DOHH2 (cell line): ENCODE data around the gene NEURL1B.

Source experiments
- H3F3A ChIP-seq: fragments of 200-600 bp; sonication (generic), shearing (Covaris generic); 2 replicates; pipeline ENCODE4 v1.6.0; 2016; ENCODE audit warnings: antibody characterized with exemption, mild to moderate bottlenecking; ENCODE audit not compliant: control insufficient read depth, insufficient read depth
- H3K27ac ChIP-seq: fragments of 200-600 bp; sonication (generic); 2 replicates; pipeline ENCODE4 v1.5.1; 2014; ENCODE audit warnings: low read depth, mild to moderate bottlenecking, low read length, moderate library complexity
- H3K27me3 ChIP-seq: fragments of 200-600 bp; sonication (generic); 2 replicates; pipeline ENCODE4 v1.6.1; 2014; ENCODE audit warnings: mild to moderate bottlenecking, low read length, mixed read lengths; ENCODE audit not compliant: control insufficient read depth
- H3K36me3 ChIP-seq: fragments of 200-600 bp; sonication (generic); 2 replicates; pipeline ENCODE4 v1.6.1; 2014; ENCODE audit warnings: mild to moderate bottlenecking, low read length, moderate library complexity, mixed read lengths; ENCODE audit not compliant: control insufficient read depth
- H3K4me1 ChIP-seq: fragments of 200-600 bp; sonication (generic); 2 replicates; pipeline ENCODE4 v1.6.1; 2014; ENCODE audit warnings: mild to moderate bottlenecking, low read length, mixed read lengths; ENCODE audit not compliant: control insufficient read depth
- H3K4me2 ChIP-seq: fragments of 200-600 bp; sonication (generic); 2 replicates; pipeline ENCODE4 v1.6.0; 2014; ENCODE audit warnings: mild to moderate bottlenecking, low read length, moderate library complexity
- H3K4me3 ChIP-seq: fragments of 200-600 bp; sonication (generic); 2 replicates; pipeline ENCODE4 v1.5.1; 2014; ENCODE audit warnings: mild to moderate bottlenecking, low read length, mixed read lengths
- H3K79me2 ChIP-seq: fragments of 200-600 bp; sonication (generic); 2 replicates; pipeline ENCODE4 v1.6.1; 2014; ENCODE audit warnings: mild to moderate bottlenecking, low read length, mixed read lengths; ENCODE audit not compliant: control insufficient read depth
- H3K9me2 ChIP-seq: fragments of 200-600 bp; sonication (generic); replicated peaks from 2 replicates; pipeline ENCODE4 v1.6.1; 2014; ENCODE audit warnings: mild to moderate bottlenecking, low read length, mixed read lengths; ENCODE audit not compliant: control insufficient read depth
- H3K9me3 ChIP-seq: fragments of 200-600 bp; sonication (generic); 2 replicates; pipeline ENCODE4 v1.6.1; 2014; ENCODE audit warnings: antibody characterized with exemption, low read length, mixed read lengths; ENCODE audit not compliant: control insufficient read depth, insufficient read depth
- H4K20me1 ChIP-seq: fragments of 200-600 bp; sonication (generic); 2 replicates; pipeline ENCODE4 v1.6.0; 2014; ENCODE audit warnings: low read depth, mild to moderate bottlenecking, antibody characterized with exemption, low read length, moderate library complexity; ENCODE audit not compliant: control insufficient read depth, insufficient read depth
- CTCF ChIP-seq: fragments of 200-600 bp; sonication (generic); IDR thresholded peaks from one replicate; pipeline ENCODE4 v1.5.1; 2014; ENCODE audit warnings: antibody characterized with exemption, mild to moderate bottlenecking, low read depth, low read length; ENCODE audit not compliant: poor library complexity, severe bottlenecking
- EZH2phosphoT487 ChIP-seq: fragments of 200-600 bp; sonication (generic); IDR thresholded peaks from 2 replicates; pipeline ENCODE4 v1.6.1; 2017; ENCODE audit warnings: borderline replicate concordance, mild to moderate bottlenecking, antibody characterized with exemption, low read length, moderate library complexity, mixed read lengths

NEURL1B gene

DNA sequence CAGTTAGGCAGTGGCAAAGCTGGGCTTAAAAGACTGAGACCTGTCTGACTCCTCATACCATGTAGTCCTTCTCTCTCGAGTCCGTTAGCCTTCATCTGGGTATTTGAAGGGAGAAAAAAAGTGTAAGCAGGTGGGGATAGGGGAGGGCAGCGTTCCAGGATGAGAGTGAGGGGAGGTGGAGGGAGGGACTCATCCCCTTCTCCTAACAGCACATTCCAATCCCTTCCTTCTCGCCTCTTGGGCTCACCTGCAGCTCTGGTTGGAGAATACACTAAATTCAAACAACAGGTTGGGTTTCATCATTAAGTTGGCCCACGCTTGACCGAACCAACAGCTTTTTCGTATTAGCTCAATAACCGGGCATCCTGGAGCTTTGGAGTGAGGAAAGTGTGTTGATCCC is 3.6 kb downstream of the NEURL1B start:
- Histone ChIP-seq H3K27ac (no peak overlapping the region), H3F3A (no peaks in the 10 kb centered on the region)

GRCh38 chr5:172645271-172646055 is 4.4 kb downstream of the NEURL1B start:
- Histone ChIP-seq H3F3A (no peaks in the 10 kb centered on the region), H3K79me2 (no peaks in the 10 kb centered on the region), H3K27me3 (peaks cover 50% of the 10 kb centered on the region), H3K4me1 (peaks cover 5% of the 10 kb centered on the region), H3K9me2 (no peaks in the 10 kb centered on the region), H3K36me3 (no peaks in the 10 kb centered on the region), H4K20me1 (no peaks in the 10 kb centered on the region), H3K4me3 (no peak overlapping the region), H3K4me2 (no peak overlapping the region), H3K9me3 (no peaks in the 10 kb centered on the region), H3K27ac (no peak overlapping the region)
- TF ChIP-seq EZH2phosphoT487 (no peak), CTCF (no peak)

More for the DNA sequence above, 3.6 kb downstream of the NEURL1B start:
- no peak overlapping the region for H3K4me3 ChIP-seq
- H3K27me3 ChIP-seq: peaks cover 53% of the 10 kb centered on the region
- no peaks in the 10 kb centered on the region for H3K9me2 ChIP-seq
- TF ChIP-seq EZH2phosphoT487: no peak
- TF ChIP-seq CTCF: no peak
- no peaks in the 10 kb centered on the region for H3K36me3 ChIP-seq
- peaks cover 12% of the 10 kb centered on the region for H3K4me1 ChIP-seq
- no peaks in the 10 kb centered on the region for H4K20me1 ChIP-seq
- no peaks in the 10 kb centered on the region for H3K79me2 ChIP-seq
- no peaks in the 10 kb centered on the region for H3K9me3 ChIP-seq
- H3K4me2 ChIP-seq: no peak overlapping the region

GRCh38 chr5:172646716-172647285 is 5.7 kb downstream of the NEURL1B start:
- no peaks in the 10 kb centered on the region for H4K20me1 ChIP-seq
- H3K79me2 ChIP-seq: no peaks in the 10 kb centered on the region
- no peaks in the 10 kb centered on the region for H3K9me2 ChIP-seq
- peaks cover 39% of the 10 kb centered on the region for H3K27me3 ChIP-seq
- H3K27ac ChIP-seq: no peak overlapping the region
- no peak overlapping the region for H3K4me3 ChIP-seq
- H3F3A ChIP-seq: no peaks in the 10 kb centered on the region
- H3K4me1 ChIP-seq: no peaks in the 10 kb centered on the region
- H3K36me3 ChIP-seq: no peaks in the 10 kb centered on the region
- no peak overlapping the region for H3K4me2 ChIP-seq
- TF ChIP-seq EZH2phosphoT487 (no peak), CTCF (no peak)
- H3K9me3 ChIP-seq: no peaks in the 10 kb centered on the region
